HG03432 (cell line): ENCODE data around the gene DNAJA3.

ENCODE experiments used
- ATAC-seq: cut with Tn5 transposase; IDR thresholded peaks from one replicate; pipeline ENCODE4 v1.9.1; 2021; ENCODE audit warnings: mild to moderate bottlenecking, moderate library complexity; ENCODE audit not compliant: unreplicated experiment

Gene DNAJA3

DNA sequence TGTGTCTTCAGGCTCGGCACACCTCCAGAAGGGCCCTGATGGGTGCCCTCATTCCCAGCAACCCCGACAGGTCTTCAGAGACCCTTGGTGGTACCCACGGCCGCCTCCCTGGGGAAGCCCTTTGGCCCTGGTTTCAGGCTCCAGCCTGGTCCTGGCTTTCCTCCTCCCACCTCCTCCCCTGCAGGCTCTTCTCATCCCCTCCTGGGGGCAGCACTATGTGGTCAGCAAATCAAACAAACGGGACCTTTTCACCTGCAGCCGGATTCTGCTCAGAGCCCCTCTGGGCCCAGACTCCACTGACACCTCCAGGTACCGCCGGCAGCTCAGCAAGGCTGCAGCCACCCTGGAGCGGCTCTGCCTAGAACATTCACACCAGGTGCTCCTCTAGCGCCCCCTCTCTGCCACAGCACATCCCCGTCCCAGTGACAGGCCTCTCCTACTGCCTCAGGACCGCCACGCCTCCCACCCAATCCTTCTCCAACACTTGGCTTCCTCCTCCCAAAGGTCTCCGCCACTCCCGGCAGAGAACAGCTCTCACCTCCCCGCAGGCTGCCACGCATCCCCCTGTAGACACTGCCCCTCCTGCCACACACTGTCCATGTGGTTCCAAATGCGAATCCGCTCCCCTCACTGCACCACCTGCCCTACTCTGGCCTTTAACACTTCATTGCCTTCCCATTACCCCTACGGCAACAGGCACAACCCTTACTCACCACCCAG lies 21.3 kb upstream of the DNAJA3 start:
- no peak for ATAC-seq

DNA sequence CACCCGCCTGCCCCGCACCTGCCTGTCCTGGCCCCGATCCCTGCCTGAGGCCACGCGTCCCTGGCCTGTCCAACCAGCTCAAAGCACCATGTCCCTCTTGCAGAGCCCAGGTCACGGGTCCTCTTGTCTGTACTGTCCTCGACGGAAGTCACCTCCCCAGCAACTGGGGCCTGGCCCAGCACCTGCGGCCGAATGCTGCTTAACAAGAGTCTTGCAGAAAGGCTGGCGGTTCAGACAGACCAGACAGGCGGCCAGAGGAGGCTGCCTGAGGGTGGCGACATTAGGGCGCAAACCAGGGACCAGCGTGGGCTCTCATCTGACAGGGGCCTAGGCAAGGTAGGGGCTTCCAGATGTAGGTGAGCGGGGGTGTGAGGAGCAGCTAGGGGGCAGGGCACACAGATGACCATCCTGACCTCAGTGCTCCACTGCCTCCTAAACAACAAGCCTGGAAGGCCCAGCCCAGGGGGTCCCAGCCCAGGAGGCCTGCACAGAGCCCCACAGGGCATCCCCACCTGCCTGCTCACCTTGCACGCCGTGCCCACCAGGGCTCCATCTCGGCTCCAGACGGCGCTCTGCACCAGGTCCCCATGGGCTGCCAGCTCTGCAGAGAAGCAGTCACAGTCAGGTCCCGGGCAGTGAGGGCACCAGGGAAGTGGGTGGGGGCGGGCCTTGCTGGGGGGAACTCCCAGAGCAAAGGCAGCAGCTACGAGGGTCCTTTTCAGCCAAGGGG lies 20.5 kb upstream of the DNAJA3 start:
- no peak for ATAC-seq

DNA sequence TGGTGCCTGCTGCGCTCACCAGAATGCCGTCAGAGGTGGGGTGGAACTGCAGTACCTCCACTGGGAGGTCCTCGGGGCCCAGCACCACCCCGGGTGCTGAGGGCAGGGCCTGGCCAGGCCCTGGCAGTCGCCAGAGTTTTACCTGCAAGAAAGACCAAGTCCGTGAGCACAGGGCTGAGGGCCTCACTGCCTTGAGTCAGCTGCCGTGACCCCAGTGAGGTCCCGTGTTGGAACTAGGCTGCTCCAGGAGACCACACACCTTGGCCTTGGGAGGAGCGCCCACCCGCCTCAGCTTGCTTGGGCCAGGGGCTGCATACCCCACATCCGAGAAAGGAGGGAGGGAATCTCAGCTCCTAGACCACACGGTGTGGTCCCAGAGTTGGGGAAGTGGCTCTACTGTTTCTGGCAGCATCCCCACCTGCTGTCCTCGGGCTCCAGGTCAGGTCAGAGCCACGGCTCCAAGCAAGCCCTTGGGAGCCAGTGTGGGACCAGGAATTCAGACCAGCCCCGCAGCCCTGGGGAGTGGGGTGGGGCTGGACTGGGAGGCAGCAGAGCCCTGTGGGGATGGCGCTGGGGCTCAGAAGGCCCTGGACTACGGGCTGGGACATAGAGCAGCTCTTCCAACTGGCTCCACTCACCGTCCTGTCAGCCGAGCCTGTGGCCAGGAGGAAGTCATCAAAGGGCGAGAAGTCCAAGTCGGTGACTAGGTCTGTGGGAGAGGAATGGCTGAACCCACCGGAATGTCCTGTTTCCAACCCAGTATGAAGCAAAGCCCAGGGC lies 17.9 kb upstream of the DNAJA3 start:
- no peak for ATAC-seq

DNA sequence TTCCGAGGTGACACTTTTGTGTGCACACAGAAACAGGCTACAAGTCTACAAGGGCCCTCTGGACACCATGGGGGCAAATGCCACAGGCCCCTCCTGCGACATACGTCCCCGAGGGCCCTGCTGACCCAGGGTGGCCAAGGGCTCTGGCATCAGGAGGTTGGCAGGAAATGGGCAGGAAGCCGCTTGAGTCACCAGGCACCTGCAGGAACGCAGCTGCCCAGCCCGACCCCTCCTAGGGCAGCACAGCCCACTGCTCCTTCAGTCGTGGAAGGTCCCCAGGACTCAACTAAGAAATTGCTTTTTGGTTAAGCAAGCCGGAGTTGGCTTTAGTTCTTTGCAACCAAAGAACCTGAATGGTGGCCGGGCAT lies 17.4 kb upstream of the DNAJA3 start:
- no peak for ATAC-seq

DNA sequence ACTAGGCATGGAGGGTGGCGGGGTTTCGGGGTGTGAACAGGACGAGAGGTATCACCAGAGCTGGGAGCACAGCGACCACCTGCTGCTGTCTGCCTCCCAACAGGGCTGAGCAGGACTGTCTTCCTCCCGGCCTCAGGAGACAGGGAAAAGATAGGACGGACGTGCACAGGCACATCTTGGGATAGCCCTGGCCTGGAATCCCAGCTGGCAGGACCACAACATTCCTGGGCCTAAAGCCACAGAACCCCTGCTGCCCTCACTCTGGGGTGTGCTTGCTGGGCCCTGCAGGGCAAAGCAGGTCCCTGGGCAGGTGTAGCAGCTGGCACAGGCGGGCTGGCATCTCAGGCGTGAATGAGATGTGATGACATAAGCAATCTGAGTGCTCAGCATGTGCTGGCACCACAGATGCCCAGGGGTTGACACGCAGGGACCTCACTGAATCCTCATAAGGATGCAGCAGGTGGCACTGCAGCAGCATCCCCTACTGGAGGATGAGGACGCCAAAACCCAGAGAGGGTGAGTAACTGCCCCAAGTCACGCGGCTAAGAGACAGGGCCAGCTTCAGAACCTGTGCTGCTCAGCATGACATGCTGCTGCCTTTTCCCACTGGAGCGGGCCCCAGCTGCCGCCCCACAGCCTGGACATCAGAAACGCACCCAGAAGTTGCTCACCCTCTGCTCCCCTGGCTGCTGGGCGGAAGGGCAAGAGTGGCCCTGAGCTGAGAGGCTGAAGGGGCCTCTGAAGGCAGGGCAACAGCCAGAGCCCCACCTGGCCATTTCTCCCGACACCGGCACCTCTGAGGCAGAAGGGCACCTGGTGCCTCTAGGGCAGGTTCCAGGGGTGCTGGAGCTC lies 16.4 kb upstream of the DNAJA3 start:
- no peak for ATAC-seq

DNA sequence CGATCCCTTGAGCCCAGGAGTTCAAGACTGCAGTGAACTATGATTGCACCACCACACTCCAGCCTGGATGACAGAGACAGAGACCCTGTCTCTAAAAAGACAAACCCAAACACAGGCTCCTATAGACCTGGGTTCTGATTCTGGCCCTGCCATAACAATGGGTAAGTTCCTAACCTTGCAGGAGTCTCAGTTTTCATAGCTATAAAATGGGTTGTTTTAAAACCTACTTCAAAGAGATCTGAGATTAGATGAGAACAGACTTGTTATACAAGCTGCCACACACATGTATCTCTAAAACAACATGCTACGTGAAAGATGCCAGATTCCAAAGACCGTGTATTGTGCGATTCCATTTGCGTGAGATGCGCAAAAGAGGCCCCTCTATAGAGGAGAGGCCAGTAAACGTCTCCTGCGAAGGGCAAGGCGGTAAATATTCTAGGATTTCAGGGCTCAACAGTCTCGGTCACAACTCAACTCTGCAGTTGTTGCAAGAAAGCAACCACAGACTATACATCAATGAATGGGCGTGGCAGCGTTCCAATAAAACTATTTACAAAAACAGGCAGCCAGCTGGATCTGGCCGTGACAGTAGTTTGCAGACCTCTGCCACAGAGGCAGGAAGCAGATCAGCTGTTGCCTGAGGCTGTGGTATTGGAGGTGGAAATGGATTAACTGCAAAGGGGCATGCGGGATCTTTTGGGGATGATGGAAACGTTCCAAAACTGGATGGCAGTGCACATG lies 15.2 kb upstream of the DNAJA3 start:
- ATAC-seq: no peak

DNA sequence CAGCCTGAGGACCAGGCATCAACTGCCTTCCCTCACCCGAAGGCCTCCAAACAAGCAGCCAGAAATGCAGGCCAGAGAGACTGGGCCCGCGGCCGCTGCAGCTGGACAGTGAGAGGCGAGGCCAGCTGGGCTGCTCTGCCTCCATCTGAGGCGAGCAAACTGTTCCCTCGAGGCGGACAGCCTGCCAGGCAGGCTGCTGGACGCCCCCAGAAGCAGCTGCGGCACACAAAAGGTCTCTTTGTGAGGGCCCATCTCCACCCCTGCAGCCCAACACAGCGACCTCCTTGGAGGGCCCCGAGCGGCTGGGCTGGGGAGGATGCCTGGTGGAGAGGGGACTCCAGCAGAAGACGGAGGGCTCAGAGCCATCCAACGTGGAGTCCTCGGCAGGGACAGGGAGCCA lies 14.0 kb upstream of the DNAJA3 start:
- ATAC-seq: no peak

DNA sequence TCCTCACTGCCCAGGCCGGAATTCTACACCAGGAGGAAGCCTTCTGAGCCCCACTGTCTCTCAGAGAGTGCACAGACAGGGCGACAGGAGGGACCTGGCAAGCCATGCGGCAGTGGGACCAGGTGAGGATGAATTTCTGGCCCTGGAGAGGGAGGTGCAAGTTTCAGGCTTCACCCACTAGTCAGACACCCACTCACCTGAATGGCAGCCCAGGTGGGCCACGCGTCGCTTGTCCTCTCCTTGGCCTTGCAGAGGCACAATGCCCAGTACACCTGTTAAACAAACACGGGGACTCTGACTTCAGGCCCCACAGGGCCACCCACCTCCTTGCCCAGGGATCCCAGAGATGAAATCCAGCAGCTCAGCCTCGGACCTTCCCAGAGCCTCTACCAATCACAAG lies 13.5 kb upstream of the DNAJA3 start:
- ATAC-seq: no peak

DNA sequence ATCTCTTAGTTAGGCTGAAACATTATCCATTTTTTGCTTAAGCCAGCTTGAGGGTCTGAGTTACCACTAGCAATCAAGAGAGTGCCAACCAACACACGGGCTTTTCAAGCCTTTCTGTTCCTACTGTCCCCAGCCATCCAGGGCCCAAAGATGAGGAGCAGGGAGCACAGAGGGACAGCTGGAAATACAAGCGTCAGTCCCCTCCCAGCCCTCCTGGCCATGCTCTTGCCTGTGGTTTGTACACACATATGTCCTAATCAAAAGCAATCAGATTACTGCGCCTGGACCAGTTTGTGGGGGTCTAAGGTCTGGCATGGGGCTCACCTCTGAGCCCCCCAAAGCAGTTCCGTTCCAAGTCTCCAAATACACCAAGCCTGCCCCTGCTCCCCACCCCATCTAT lies 12.8 kb upstream of the DNAJA3 start:
- ATAC-seq: no peak

DNA sequence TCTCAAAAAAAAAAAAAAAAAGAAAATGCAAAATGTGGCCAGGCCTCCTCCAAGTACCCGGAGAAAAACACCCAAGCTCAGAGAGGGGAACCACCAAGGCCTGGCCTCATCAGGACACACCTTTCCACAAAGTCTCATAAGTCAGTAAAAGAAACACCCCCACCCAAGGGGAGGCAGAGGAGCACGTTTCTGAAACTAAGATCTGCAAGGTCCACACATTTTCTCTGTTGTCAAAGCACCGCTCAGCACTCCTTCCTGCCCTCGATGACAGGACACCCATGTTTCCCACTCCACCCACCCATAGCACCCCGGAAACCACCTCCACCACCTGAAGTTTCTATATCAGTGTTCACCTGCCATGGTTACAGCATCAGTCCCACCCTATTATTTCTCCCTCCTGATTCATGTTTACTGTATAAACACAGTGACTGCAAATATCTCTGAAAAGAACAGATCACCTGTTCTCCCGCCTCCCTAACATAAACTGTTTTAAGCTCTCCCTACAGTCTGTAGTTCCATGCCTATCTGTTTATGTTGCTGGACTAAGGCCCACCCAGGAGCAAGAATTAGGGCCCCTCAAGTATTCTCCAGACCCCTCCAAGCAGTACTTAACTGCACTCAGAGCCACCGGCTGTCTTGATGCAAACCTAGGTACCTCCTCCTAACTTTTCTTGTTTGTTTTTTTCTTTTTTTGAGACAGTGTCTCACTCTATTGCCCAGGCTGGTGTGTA lies 11.3 kb upstream of the DNAJA3 start:
- ATAC-seq: peak; percentile 63

DNA sequence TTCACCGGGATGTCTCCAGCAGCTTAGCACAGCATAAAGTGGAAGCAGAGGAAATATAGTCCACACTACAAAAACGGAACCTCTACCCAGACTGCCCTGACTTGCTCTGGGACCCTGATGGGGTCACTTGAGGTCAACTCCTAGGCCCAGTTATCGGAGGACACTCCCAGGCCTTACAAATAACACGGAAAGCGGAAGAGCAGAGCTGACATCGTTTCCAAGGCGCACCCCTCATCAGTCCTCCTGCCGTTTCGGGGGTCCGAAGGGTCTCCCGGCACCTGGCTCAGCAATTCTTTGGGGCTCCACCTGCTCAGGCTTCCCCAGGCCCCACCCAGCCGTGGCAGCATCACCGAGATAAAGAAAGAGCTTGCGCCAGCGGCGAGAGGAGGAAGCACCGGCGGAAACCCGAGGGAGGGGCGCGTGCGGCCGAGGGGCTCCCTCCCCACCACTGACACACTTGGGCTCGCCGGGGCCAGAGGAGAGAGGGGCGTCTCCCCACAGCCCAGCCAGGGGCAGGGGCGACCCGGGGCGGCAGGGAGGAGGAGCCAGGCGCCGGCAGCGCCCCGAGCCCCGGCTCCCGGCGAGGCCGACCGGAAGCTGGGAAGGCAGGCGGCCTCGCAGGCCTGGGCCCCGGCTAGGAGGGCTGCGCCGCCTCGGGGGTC lies 10.0 kb upstream of the DNAJA3 start:
- ATAC-seq: peak; percentile 26

DNA sequence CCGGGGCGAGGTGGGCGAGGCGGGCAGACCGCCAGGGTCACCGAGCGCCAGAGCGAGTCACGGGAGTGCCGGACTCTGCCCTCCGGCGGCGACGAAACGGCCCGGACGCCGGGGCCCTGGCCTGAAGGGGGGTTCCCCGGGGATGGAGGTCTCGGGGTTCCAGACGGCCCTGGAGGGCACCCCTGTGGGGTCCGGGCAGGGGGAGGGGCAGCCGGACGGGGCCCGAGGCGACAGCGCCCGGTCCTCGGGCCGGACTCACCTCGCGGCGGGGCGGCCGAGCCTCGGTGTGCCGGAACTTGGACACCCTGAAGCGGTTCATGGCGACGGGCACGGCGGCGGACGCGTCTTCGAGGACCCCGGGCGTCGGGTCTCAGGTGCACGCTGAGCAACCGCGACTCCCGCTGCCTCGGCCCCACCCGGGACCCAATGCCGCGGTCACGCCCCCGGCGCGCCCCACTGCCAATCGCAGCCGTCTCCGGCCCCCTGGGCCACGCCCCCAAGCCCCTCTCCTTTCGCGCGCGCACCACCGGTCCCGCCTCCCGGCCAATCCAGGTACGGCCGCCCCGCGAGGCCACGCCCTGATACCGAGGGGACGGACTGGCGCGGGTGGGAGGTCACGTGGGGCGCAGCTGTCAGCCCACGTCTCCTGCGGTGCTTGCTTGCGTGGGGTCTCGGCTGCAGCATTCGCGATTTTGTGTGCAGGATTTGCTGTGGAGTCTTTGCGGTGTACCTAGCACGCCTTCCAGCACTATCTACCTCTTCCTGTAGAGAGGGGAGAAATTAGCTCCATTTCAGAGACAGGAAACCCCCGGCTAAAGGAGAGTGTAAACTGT lies 9.3 kb upstream of the DNAJA3 start, which contains the start of gene CORO7:
CORO7 (minus strand) TSS at position 397 of the 833 bp plus-strand sequence; CDS start at position 319, 78 bp downstream.
- peak; percentile 71 for ATAC-seq

DNA sequence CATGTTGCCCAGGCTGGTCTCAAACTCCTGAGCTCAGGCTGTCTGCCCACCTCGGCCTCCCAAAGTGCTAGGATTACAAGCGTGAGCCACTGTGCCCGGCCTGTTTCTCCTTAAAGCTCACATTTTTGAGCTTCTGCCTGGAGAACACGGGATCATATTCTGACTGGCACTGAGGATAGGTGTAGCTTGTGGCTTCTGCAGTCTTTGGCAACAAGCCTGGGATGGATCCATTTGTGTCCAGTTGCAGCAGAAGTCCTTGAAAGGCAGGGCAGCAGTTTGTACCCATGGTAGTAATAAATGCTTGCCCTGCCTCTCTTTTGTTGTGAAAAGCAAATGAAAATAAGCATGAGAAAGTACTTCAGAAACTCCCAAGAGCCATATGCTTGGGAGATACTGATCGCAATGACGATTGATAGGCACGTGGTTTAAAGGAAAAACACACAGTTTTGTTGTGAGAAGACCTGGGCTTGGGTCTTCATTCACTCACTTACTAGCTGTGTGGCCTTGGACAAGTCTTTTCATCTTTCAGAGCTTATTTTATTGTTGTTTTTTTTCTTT lies 6.2 kb upstream of the DNAJA3 start:
- no peak for ATAC-seq

DNA sequence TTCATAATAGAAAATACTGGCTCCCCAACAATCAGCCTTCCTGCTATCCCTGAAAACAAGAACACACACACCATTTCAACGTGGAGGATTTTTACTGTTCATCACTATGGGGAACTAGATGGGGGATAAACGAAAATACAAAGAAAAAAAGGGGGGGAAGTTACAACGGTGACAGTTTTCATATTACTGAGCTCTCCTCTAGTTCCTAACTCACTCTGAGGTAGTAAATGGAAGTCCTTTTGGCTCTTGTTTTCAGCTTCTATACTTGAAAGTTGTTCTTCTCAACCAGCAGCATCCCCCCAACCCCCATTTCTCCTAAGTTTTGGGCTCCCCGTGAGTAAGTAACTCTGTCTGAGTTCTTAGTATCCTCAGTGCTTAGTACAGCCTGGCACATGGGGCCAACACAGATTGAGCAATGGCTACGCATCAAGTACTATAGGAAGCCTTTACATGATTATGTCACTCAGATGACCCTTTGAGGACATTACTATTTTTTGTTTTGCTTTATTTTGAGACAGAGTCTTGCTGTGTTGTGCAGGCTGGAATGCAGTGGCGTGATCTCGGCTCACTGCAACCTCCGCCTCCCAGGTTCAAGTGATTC lies 5.1 kb upstream of the DNAJA3 start:
- ATAC-seq: no peak

DNA sequence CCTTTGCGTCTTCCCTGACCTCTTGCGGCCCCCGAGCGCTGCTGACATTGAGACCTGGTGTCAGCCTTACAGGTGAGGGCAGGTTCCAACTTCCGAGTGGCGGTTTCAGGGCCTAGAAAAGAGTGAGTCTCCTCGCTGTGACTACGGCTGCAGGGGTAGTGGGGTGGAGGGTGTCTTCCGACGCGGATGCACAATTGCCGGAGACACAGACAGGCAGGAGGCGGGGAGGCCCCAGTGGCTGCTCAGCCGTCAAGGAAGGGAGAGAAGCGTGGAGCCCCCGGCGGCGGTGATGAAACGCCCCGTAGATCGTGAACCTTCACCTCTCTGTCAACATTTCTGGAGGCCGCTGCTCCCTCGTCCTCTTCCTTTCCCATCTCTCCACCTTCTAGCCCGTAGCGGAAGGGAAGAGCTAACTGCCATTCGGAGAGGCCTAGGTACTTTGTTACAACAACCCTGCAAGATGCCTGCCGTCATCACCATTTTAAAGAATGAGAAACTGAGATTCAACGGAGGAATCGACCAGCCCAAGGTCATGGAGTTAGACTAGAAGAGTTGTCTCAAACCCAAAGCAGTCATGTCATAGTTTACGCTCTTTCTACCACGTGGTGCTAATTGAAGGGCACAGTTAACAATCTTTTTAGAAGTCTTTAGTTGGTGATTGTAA lies 485 bp downstream of the DNAJA3 start:
- peak; percentile 38 for ATAC-seq

DNA sequence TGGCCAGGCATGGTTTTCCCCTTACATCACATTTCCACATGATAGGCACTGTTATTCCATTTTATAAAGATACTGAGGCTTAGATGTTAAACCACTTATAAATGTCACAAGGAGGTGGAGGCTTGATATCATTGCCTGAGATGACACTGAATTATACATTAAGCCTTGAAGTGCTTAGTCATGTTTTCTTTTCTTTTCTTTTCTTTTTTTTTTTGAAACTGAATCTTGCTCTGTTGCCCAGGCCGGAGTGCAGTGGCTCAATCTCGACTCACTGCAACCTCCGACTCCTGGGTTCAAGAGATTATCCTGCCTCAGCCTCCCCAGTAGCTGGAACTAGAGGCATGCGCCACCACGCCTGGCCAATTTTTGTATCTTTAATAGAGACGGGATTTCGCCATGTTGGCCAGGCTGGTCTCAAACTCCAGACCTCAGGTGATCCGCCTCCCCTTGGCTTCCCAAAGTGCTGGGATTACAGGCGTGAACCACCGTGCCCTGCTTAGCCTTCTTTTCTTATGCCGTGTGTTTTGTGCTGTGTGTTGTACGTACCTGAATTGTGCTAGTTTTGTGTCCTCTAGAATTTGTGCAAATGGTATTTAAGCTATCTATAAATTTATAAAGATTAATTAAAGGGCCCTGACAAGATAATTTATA lies 1.2 kb downstream of the DNAJA3 start:
- no peak for ATAC-seq
